Panc1 (cell line): ENCODE measurements around the gene ST8SIA1. TPM values are rescaled to one million over a fixed set of nuclear protein-coding genes. Genes with fewer than 3 reads are reported as not detected.

Source experiments
- ATAC-seq: fragments of 200-7000 bp; cut with Tn5 transposase; 2 replicates; pipeline ENCODE4 v1.9.1; 2020; ENCODE audit warnings: mild to moderate bottlenecking, moderate library complexity
- BruUV-seq: library from RNA; stranded (reverse); fragments of 400-500 nt; replicated peaks from 2 replicates; lab custom pipeline; 2021; lab: Mats Ljungman, UMichigan
- CTCF ChIA-PET: fragments of 300-600 bp; sonication (Branson Sonifier 250); formaldehyde crosslinking; loops from one replicate; lab custom pipeline; 2022; ENCODE audit warnings: antibody characterized with exemption; lab: Charles Lee
- POLR2A ChIA-PET: fragments of 300-600 bp; sonication (Branson Sonifier 250); formaldehyde crosslinking; loops from one replicate; lab custom pipeline; 2022; ENCODE audit warnings: antibody characterized with exemption; lab: Charles Lee
- DNase-seq: peaks from one replicate; pipeline ENCODE4 v3.0.0-alpha.2; 2010; ENCODE audit warnings: low read depth, low spot score
- H3K27ac ChIP-seq: 2 replicates; pipeline ENCODE4 v1.5.1; 2011; ENCODE audit warnings: mild to moderate bottlenecking, low read length, inconsistent platforms
- H3K27me3 ChIP-seq: fragments of 200-500 bp; sonication (Bioruptor generic); 2 replicates; pipeline ENCODE4 v1.6.0; 2014; ENCODE audit warnings: low read length, inconsistent platforms; ENCODE audit not compliant: control insufficient read depth, insufficient read depth
- H3K36me3 ChIP-seq: fragments of 200-500 bp; sonication (Bioruptor generic); 2 replicates; pipeline ENCODE4 v1.5.1; 2014; ENCODE audit warnings: inconsistent platforms, mild to moderate bottlenecking, low read length, moderate library complexity; ENCODE audit not compliant: control insufficient read depth, insufficient read depth
- H3K4me1 ChIP-seq: 2 replicates; pipeline ENCODE4 v1.5.1; 2011; ENCODE audit warnings: inconsistent platforms, mild to moderate bottlenecking, low read length, moderate library complexity; ENCODE audit not compliant: control insufficient read depth, insufficient read depth
- H3K4me3 ChIP-seq, 2 experiments: 2 replicates each; pipeline ENCODE4 v1.5.1; 2011 to 2012; ENCODE audit warnings: low read depth in 2 of 2, low read length in 2 of 2, mild to moderate bottlenecking in 2 of 2, inconsistent platforms in 1 of 2, moderate library complexity in 1 of 2
- H3K9me3 ChIP-seq: fragments of 200-500 bp; sonication (Bioruptor generic); 2 replicates; pipeline ENCODE4 v1.5.1; 2014; ENCODE audit warnings: low read depth, mild to moderate bottlenecking, inconsistent platforms, low read length, moderate library complexity; ENCODE audit not compliant: control insufficient read depth, insufficient read depth
- CTCF ChIP-seq: fragments of 450-650 bp; IDR thresholded peaks from 2 replicates; pipeline ENCODE4 v1.5.1; 2017; ENCODE audit warnings: mild to moderate bottlenecking
- POLR2AphosphoS5 ChIP-seq: IDR thresholded peaks from 2 replicates; pipeline ENCODE4 v1.6.1; 2012; ENCODE audit warnings: mild to moderate bottlenecking, low read depth, low read length, moderate library complexity
- REST ChIP-seq, 2 experiments: IDR thresholded peaks; 2 replicates each; pipeline ENCODE4 v1.6.1; 2011 to 2012; ENCODE audit warnings: low read depth in 2 of 2, control low read depth in 1 of 2, low read length in 1 of 2, mild to moderate bottlenecking in 1 of 2, moderate library complexity in 1 of 2; ENCODE audit not compliant: insufficient read depth in 1 of 2
- SIN3A ChIP-seq: IDR thresholded peaks from 2 replicates; pipeline ENCODE4 v1.6.1; 2012; ENCODE audit warnings: low read depth, mild to moderate bottlenecking, low read length, moderate library complexity, borderline replicate concordance; ENCODE audit not compliant: insufficient read depth
- TCF7L2 ChIP-seq: IDR thresholded peaks from 2 replicates; pipeline ENCODE4 v1.6.1; 2011; ENCODE audit warnings: mild to moderate bottlenecking, low read depth, low read length, inconsistent platforms
- in situ Hi-C: cut with HindIII; loops from 2 replicates; pipeline ENCODE4 v1.10.0; 2016; ENCODE audit warnings: low sequenced_read_pairs, low pct_unique_long_range_greater_than_20kb
- intact Hi-C: fragments of 100-400 bp; cut with micrococcal nuclease; formaldehyde crosslinking; loops from one replicate; pipeline ENCODE4 v1.10.0; 2022; ENCODE audit not compliant: unreplicated experiment
- total RNA-seq: library from RNA; stranded (reverse); gene quantifications from one replicate; pipeline ENCODE4 v1.2.1, GENCODE V29; 2021; ENCODE audit not compliant: unreplicated experiment

Gene ST8SIA1
- total RNA-seq, 1 experiment from 2014 or later, result 0.13 TPM

GRCh38 chr12:22206111-22206728, 128.3 kb downstream of the ST8SIA1 start:
- CTCF ChIA-PET, result no interaction called here
- no peaks in the 10 kb centered on the region for H3K36me3 ChIP-seq
- no peaks in the 10 kb centered on the region for H3K4me1 ChIP-seq
- ATAC-seq, result no peak
- BruUV-seq, result no TSS peak
- intact Hi-C loops, result no loop called here
- in situ Hi-C loops, result no loop called here
- no peaks in the 10 kb centered on the region for H3K9me3 ChIP-seq
- POLR2A ChIA-PET, result no interaction called here
- no peaks in the 10 kb centered on the region for H3K27me3 ChIP-seq
- TF ChIP-seq CTCF (no peak), SIN3A (no peak), TCF7L2 (no peak), REST (IDR thresholded peaks at IDR 0.05; ENCODE audit: insufficient read depth in 1 of 2, low read depth in 2 of 2, low read length in 1 of 2) (no peak), POLR2AphosphoS5 (no peak)
- H3K4me3 ChIP-seq, result no peak overlapping the region
- DNase-seq, result no peak
- H3K27ac ChIP-seq, result no peak overlapping the region

- H3K4me1 ChIP-seq, result no peaks in the 10 kb centered on the region
- ATAC-seq (no peak), DNase-seq (no peak)
- intact Hi-C loops (no loop called here), in situ Hi-C loops (no loop called here)
- H3K9me3 ChIP-seq, result no peaks in the 10 kb centered on the region
- ChIA-PET CTCF (no interaction called here), POLR2A (interaction anchor here (0.6 kb wide), 1 partner anchor 1659 kb away, joined by 4 read pairs; no protein-coding TSS in a partner anchor)
- H3K27me3 ChIP-seq, result no peaks in the 10 kb centered on the region
- H3K4me3 ChIP-seq, result no peak overlapping the region
- no TSS peak for BruUV-seq
- TF ChIP-seq SIN3A (no peak), POLR2AphosphoS5 (no peak), TCF7L2 (no peak)
- no peak overlapping the region for H3K27ac ChIP-seq
- no peaks in the 10 kb centered on the region for H3K36me3 ChIP-seq
Measured at GRCh38 chr12:22204391-22204790, 130.1 kb downstream of the ST8SIA1 start.

GRCh38 chr12:22202847-22203246, 131.7 kb downstream of the ST8SIA1 start:
- intact Hi-C loops, result no loop called here
- CTCF ChIA-PET, result no interaction called here
- DNase-seq (no peak), ATAC-seq (no peak)
- in situ Hi-C loops, result no loop called here
- no peak for TF ChIP-seq REST (IDR thresholded peaks at IDR 0.05; ENCODE audit: insufficient read depth in 1 of 2, low read depth in 2 of 2, low read length in 1 of 2)
- TF ChIP-seq TCF7L2, result no peak
- TF ChIP-seq POLR2AphosphoS5, result no peak
- no peak for TF ChIP-seq CTCF
- TF ChIP-seq SIN3A, result no peak
- Histone ChIP-seq H3K4me3 (no peak overlapping the region), H3K27ac (no peak overlapping the region), H3K27me3 (no peaks in the 10 kb centered on the region), H3K36me3 (no peaks in the 10 kb centered on the region), H3K9me3 (no peaks in the 10 kb centered on the region), H3K4me1 (no peaks in the 10 kb centered on the region)
- POLR2A ChIA-PET, result no interaction called here
- no TSS peak for BruUV-seq
